Loucy (cell line): ENCODE data around the gene MGAT1.
"Not testable (repeated sequence)": the region's sequence is repeated elsewhere in the genome, so short reads cannot be mapped to it uniquely, and the experiment has no call there.

ENCODE experiments used
- CTCF ChIP-seq: fragments of 200-600 bp; sonication (generic); conservative IDR thresholded peaks from 2 replicates; pipeline ENCODE4 v1.5.1; 2014; ENCODE audit warnings: mild to moderate bottlenecking, antibody characterized with exemption, low read length
- EZH2phosphoT487 ChIP-seq: fragments of 200-600 bp; IDR thresholded peaks from 2 replicates; pipeline ENCODE4 v1.6.1; 2018; ENCODE audit warnings: antibody characterized with exemption, mild to moderate bottlenecking, moderate library complexity, borderline replicate concordance

GRCh38 chr5:180740953-180741352 is 61.7 kb downstream of the MGAT1 start:
- not testable (repeated sequence) for TF ChIP-seq CTCF, EZH2phosphoT487
